ENCODE data around the gene WARS2.

The WARS2 gene

DNA sequence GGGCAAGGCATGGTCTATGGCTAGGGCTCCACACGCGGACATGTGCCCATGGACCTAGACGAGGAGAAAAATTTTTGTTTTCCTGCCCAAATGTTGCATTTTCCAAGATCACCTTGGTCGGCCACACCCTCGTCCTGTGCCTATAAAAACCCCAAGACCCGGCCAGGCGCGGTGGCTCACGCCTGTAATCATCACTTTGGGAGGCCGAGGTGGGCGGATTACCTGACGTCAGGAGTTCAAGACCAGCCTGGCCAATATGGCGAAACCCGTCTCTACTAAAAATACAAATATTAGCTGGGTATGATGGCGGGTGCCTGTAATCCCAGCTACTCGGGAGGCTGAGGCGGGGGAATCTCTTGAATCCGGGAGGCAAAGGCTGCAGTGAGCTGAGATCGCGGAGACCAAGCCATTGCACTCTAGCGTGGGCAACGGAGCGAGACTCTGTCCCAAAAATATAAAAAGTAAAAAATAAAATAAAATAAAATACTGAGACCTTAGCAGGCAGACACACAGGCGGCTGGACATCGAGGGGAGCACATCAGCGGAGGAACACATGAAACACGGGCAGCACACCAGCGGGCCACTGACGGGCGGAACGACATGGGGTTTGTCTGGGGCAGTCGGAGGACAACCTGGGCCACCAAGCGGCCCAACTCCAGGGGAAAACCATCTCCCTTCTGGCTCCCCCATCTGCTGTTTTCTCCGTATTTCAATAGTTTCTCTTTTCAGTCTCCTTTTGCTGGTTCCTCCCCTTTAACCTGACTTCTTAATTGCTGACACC is 91.6 kb downstream of the WARS2 start:
- no peak overlapping the region for H3K4me3 Mint-ChIP-seq
- no peaks in the 10 kb centered on the region for H3K4me1 Mint-ChIP-seq (ENCODE audit: low read depth)
- no peaks in the 10 kb centered on the region for H3K9me3 Mint-ChIP-seq
- H3K27ac Mint-ChIP-seq: no peak overlapping the region
- H3K27me3 Mint-ChIP-seq (ENCODE audit: low read depth): no peaks in the 10 kb centered on the region
- no peaks in the 10 kb centered on the region for H3K36me3 Mint-ChIP-seq (ENCODE audit: low read depth)

DNA sequence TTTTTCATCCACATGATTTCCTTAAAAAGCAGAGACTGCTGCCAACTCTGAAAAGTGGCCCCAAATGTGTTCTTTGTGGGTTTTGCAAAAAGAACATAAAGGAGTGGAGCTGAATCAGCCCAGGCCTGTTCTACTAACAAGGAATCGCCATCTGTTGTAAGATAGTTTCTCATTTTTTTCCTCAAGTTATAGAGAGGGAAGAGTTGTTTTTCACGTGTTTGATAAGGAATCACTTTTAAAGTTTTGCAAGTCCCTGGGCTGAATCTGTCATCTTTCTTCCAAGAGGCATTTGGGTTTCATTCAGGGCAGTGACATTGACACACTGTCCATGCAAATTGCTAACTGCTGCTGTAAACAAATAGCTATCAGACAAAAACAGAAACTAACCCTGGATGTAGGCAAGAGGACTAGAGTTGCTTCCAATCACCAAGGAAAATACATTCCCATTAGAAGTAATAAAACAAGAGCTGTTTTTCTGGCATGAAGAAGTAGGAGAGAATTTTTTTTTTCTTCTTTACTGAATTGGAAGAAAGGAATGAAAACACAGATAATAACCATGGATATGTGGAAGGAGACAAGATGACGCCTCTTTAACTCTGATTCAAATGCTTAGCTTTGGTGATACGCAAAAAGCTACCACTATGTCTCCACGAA is 93.5 kb downstream of the WARS2 start:
- peaks cover 2% of the 10 kb centered on the region for H3K36me3 Mint-ChIP-seq (ENCODE audit: low read depth)
- H3K27ac Mint-ChIP-seq: no peak overlapping the region
- H3K27me3 Mint-ChIP-seq (ENCODE audit: low read depth): no peaks in the 10 kb centered on the region
- no peak overlapping the region for H3K4me3 Mint-ChIP-seq
- no peaks in the 10 kb centered on the region for H3K4me1 Mint-ChIP-seq (ENCODE audit: low read depth)
- no peaks in the 10 kb centered on the region for H3K9me3 Mint-ChIP-seq

DNA sequence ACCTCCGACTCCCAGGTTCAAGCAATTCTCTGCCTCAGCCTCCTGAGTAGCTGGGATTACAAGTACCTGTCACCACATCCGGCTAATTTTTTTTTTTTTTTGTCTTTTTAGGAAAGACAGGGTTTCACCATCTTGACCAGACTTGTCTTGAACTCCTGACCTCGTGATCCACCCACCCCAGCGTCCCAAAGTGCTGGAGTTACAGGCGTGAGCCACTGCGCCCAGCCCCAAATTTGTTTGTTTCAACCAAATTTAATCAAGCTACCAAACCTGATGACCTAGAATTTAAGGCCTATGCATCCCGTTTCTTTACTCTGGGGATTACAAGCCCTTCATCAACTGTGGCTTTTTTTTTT is 94.0 kb downstream of the WARS2 start:
- peaks cover 2% of the 10 kb centered on the region for H3K36me3 Mint-ChIP-seq (ENCODE audit: low read depth)
- no peak overlapping the region for H3K27ac Mint-ChIP-seq
- no peak overlapping the region for H3K4me3 Mint-ChIP-seq
- H3K4me1 Mint-ChIP-seq (ENCODE audit: low read depth): no peaks in the 10 kb centered on the region
- no peaks in the 10 kb centered on the region for H3K27me3 Mint-ChIP-seq (ENCODE audit: low read depth)
- no peaks in the 10 kb centered on the region for H3K9me3 Mint-ChIP-seq

DNA sequence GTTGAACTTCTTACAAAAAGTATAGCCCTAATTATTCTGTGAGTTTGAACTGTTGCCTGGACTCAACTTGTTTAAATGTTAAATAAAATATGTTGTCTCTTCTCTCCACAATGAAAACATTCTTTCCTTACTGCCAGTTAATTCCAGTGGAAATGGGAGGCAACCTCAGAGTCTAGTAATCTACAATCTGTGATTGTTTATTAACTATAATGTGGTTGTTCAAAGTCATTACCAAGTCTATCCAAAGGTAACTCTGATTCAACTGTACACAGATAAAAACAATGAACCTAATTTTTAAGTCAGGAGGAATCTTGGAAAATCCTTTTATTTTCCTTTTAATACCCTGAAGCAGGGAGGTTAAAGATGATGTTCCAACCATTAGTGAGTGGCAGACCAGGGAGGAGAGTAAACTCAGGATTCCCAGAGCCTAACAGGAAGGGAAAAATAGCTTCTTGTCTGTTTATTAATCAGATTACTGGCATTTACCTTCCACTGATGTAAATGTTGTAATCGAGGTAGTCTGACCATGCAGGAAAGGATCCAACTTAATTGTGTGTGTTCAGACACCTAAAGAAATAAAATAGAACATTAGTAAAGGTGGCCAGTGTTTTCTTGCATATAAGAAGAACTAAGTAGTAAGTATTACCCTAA is 95.2 kb downstream of the WARS2 start:
- Mint-ChIP-seq H3K36me3 (ENCODE audit: low read depth) (peaks cover 2% of the 10 kb centered on the region), H3K9me3 (no peaks in the 10 kb centered on the region), H3K27me3 (ENCODE audit: low read depth) (no peaks in the 10 kb centered on the region), H3K4me3 (no peak overlapping the region), H3K27ac (no peak overlapping the region), H3K4me1 (ENCODE audit: low read depth) (no peaks in the 10 kb centered on the region)

DNA sequence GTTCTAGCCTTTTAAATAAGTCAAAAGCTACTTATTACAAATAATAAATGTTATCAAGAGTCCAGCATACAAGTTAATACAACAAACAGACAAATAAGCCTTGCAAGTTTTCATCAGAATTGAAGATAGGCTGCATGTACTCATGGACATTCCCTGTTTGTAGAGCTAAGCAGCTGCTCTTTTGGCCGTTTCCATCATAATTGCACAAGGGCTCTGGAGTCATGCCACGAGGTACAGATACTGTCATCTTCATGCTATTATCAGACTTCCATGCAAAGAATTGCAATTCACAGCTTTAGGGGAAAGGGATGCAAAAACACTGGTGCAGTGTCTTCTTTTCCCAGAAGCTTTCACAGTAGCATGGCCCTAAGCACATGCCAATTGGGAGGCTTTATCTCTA is 99.5 kb downstream of the WARS2 start:
- Mint-ChIP-seq H3K36me3 (ENCODE audit: low read depth) (peaks cover 2% of the 10 kb centered on the region), H3K9me3 (no peaks in the 10 kb centered on the region), H3K4me3 (no peak overlapping the region), H3K27me3 (ENCODE audit: low read depth) (no peaks in the 10 kb centered on the region), H3K4me1 (ENCODE audit: low read depth) (no peaks in the 10 kb centered on the region), H3K27ac (no peak overlapping the region)

DNA sequence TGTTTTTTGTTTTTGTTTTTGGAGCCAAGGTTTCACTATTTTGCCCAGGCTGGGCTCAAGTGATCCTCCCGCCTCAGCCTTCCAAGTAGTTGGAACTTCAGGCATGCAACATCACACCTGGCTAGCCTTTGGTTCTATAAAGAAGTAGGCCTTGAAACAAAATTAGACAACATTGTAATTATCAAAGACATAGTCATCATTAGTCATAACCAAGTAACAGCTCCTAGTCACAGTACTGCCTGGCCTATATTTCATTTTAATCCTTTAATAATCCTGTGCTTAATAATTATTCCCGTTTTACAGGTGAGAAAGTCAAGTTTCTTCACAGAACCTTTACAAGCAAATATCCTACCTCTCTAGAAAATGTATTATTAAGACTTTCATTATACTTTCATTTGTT is 100.0 kb downstream of the WARS2 start:
- no peak overlapping the region for H3K27ac Mint-ChIP-seq
- no peaks in the 10 kb centered on the region for H3K27me3 Mint-ChIP-seq (ENCODE audit: low read depth)
- no peaks in the 10 kb centered on the region for H3K9me3 Mint-ChIP-seq
- H3K36me3 Mint-ChIP-seq (ENCODE audit: low read depth): peaks cover 2% of the 10 kb centered on the region
- no peaks in the 10 kb centered on the region for H3K4me1 Mint-ChIP-seq (ENCODE audit: low read depth)
- H3K4me3 Mint-ChIP-seq: no peak overlapping the region

DNA sequence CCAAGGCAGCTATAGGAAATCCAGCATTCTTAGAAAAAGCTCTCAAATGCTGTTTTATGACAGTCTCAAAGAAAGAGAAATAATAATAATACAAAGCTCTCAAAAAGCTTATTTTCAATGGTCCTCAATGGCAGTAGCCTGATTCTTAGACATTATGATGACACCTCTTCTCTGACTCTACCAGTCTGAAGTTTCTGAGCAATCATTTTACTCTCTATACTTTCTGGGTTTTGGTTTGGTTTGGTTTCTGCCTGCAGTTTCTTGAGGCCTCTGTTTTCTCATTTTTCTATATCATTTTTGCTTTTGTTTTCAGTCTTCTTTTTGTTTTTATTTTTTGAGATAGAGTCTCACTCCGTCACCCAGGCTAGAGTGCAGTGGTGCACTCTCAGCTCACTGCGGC is 102.1 kb downstream of the WARS2 start:
- Mint-ChIP-seq H3K27me3 (ENCODE audit: low read depth) (no peaks in the 10 kb centered on the region), H3K27ac (no peak overlapping the region), H3K9me3 (no peaks in the 10 kb centered on the region), H3K4me1 (ENCODE audit: low read depth) (no peaks in the 10 kb centered on the region), H3K4me3 (no peak overlapping the region), H3K36me3 (ENCODE audit: low read depth) (peaks cover 2% of the 10 kb centered on the region)

DNA sequence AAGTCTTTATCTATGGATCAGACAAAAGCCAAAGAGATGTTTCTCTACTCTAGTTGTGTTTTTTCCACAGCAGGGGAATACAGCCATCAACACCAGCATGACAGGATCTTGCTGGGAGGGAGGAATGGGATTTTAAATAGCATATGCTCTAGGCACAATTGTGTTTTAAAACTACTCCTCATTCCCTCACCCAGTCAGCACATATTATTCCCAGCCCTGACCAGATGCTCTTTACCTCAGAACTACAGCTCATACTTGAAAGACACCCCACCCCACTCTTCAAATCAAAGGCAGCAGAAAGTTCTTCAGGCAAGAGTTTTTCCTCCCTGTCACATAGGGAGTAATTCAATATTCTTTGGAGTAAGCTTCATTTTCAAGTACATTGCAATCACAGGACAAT is 106.1 kb downstream of the WARS2 start:
- H3K9me3 Mint-ChIP-seq: no peaks in the 10 kb centered on the region
- H3K27ac Mint-ChIP-seq: no peak overlapping the region
- H3K4me1 Mint-ChIP-seq (ENCODE audit: low read depth): no peaks in the 10 kb centered on the region
- H3K4me3 Mint-ChIP-seq: no peak overlapping the region
- H3K36me3 Mint-ChIP-seq (ENCODE audit: low read depth): no peaks in the 10 kb centered on the region
- no peaks in the 10 kb centered on the region for H3K27me3 Mint-ChIP-seq (ENCODE audit: low read depth)

DNA sequence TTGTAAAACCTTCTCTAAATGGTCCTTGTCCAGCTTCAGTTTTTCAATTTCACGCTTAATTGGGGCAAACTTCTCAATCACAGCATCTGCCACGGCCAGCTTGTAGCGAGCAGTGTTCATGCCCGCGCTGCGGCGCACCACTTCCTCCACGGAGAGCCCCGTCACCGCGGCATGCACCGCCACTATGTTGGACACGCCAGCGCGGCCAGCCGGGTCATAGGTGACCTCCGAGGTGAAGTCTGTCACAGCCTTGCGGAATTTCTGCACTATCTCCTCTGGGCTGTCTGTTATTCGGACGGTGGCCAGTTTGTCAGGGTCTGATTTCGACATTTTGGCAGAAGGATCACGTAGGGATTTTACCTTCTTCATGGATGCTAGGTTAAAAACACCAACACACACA is 107.5 kb downstream of the WARS2 start:
- H3K4me1 Mint-ChIP-seq (ENCODE audit: low read depth): no peaks in the 10 kb centered on the region
- no peaks in the 10 kb centered on the region for H3K27me3 Mint-ChIP-seq (ENCODE audit: low read depth)
- H3K36me3 Mint-ChIP-seq (ENCODE audit: low read depth): no peaks in the 10 kb centered on the region
- no peaks in the 10 kb centered on the region for H3K9me3 Mint-ChIP-seq
- H3K4me3 Mint-ChIP-seq: no peak overlapping the region
- H3K27ac Mint-ChIP-seq: no peak overlapping the region

DNA sequence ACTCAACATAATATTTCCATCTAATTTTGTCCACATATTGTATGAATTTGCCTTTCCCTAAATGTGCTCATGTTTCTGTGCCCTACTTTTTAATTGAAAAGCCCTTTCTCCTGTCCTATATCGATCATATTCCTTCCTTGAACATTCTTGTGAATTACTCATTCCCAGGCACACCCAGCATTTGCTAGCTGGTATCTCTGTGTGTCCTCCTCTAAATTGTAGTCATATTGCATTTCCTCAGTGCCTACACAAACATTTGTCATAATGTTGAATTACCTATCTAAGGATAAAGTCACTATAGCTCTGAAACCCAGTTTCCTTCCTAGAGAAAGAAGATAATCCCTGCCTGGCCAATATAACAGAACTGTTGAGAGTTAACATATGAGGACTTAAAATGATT is 112.7 kb downstream of the WARS2 start:
- Mint-ChIP-seq H3K4me1 (ENCODE audit: low read depth) (no peaks in the 10 kb centered on the region), H3K9me3 (peaks cover 9% of the 10 kb centered on the region), H3K4me3 (no peak overlapping the region), H3K36me3 (ENCODE audit: low read depth) (peaks cover 2% of the 10 kb centered on the region), H3K27me3 (ENCODE audit: low read depth) (no peaks in the 10 kb centered on the region), H3K27ac (no peak overlapping the region)

DNA sequence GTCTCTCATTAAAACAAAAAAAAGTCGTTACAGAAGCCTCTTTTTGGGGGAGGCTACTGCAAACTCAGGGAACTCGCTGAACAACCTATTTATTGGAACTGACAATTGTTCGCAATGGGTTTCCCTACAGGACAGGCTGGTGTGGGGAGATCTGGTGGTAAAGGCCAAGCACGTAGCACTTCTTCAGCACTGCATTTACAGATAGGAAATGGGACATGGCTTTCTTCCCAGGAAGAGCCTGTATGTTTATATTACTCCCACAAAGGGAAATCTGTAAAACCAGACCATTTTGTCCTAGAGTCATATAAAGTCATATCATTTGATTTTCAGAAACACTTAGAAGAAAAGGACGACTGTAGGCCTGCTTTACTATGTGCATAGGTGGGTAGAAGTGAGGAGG is 113.5 kb downstream of the WARS2 start:
- H3K4me3 Mint-ChIP-seq: no peak overlapping the region
- H3K27ac Mint-ChIP-seq: no peak overlapping the region
- H3K9me3 Mint-ChIP-seq: peaks cover 9% of the 10 kb centered on the region
- H3K4me1 Mint-ChIP-seq (ENCODE audit: low read depth): no peaks in the 10 kb centered on the region
- no peaks in the 10 kb centered on the region for H3K27me3 Mint-ChIP-seq (ENCODE audit: low read depth)
- H3K36me3 Mint-ChIP-seq (ENCODE audit: low read depth): peaks cover 2% of the 10 kb centered on the region

DNA sequence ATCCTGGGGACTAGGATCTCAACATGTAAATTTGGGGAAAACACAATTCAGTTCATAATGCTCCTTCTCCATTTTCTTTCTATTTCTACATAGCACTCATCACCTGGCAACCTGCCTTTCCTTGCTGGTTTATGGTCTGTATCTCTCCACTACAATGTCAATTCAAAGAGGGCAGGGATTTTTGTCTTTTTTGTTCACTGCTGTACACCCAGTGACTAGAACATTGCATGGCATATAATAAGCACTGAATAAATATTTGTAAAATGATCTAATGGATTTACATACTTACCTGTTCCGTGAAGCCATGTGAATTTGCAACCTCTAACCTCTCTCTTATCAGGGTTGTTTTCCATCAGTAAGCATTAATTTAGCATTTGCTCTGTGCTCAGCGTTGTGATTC is 124.9 kb downstream of the WARS2 start:
- H3K36me3 Mint-ChIP-seq (ENCODE audit: low read depth): peaks cover 4% of the 10 kb centered on the region
- peaks cover 8% of the 10 kb centered on the region for H3K9me3 Mint-ChIP-seq
- H3K27me3 Mint-ChIP-seq (ENCODE audit: low read depth): peaks cover 20% of the 10 kb centered on the region
- H3K27ac Mint-ChIP-seq: no peak overlapping the region
- H3K4me1 Mint-ChIP-seq (ENCODE audit: low read depth): no peaks in the 10 kb centered on the region
- H3K4me3 Mint-ChIP-seq: no peak overlapping the region

DNA sequence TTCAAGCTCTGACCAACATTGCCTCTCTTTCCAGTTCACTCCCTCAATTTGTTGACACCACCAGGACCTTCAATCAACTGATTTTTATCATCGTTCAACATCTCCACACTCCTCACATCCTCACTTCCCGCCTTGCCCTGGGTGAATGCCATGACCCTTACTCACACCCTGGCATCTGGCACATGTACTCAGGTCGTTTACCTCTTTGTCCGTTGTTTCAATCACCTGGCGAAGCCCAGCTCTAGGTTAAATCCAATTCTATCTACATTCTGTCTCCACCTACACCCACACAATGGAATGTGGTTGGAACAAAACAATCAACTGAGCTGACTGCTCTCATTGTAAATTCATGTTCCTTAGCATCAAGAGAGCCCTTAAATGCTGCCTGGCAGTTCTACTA is 128.1 kb downstream of the WARS2 start:
- peaks cover 3% of the 10 kb centered on the region for H3K4me1 Mint-ChIP-seq (ENCODE audit: low read depth)
- H3K9me3 Mint-ChIP-seq: no peaks in the 10 kb centered on the region
- H3K4me3 Mint-ChIP-seq: no peak overlapping the region
- H3K36me3 Mint-ChIP-seq (ENCODE audit: low read depth): peaks cover 3% of the 10 kb centered on the region
- H3K27me3 Mint-ChIP-seq (ENCODE audit: low read depth): peaks cover 48% of the 10 kb centered on the region
- H3K27ac Mint-ChIP-seq: no peak overlapping the region

DNA sequence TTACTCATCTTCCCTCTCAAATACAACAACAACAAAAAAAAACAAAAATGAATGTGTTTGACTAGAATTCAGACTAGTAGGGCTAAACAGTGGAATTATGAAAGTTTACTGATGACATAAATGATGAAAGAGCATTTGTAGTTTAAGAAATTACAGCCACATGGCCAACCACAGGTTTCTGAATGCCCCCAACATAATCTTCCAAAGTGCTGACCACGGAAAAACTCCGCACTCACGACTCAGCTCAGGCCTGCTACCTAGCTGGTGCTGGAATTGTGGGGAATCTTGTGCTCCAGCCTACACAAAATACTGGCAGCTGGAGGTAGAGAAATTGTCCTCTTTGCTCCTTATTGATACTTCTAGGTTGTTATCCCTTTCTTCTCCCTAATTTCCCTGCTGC is 128.7 kb downstream of the WARS2 start:
- Mint-ChIP-seq H3K9me3 (no peaks in the 10 kb centered on the region), H3K4me1 (ENCODE audit: low read depth) (peaks cover 3% of the 10 kb centered on the region), H3K27me3 (ENCODE audit: low read depth) (peaks cover 53% of the 10 kb centered on the region), H3K36me3 (ENCODE audit: low read depth) (peaks cover 3% of the 10 kb centered on the region), H3K4me3 (no peak overlapping the region), H3K27ac (no peak overlapping the region)

DNA sequence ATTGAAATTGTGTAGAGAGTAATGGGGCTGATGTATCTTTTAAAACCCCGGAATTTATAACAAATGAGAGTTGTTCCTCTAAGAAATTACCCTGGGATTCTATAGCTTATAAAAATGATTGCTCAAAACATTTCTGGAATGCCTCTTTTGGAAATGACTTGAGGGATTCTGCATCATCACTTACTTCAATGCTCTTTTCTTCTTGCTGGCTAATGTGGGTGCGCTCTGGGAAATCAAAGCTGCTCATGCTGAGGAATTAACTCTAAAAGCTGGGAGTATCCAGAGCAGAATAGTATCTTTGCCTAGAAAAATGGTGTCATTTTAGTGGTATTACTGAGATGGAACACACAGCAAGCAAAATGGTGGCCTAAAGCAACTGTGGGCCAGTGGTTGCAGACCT is 129.3 kb downstream of the WARS2 start:
- no peaks in the 10 kb centered on the region for H3K9me3 Mint-ChIP-seq
- no peak overlapping the region for H3K27ac Mint-ChIP-seq
- H3K4me1 Mint-ChIP-seq (ENCODE audit: low read depth): peaks cover 6% of the 10 kb centered on the region
- no peak overlapping the region for H3K4me3 Mint-ChIP-seq
- peaks cover 3% of the 10 kb centered on the region for H3K36me3 Mint-ChIP-seq (ENCODE audit: low read depth)
- H3K27me3 Mint-ChIP-seq (ENCODE audit: low read depth): peaks cover 59% of the 10 kb centered on the region
